GM19455 (cell line): ENCODE results near the gene CD4.

Experiments used
- ATAC-seq: cut with Tn5 transposase; IDR thresholded peaks from one replicate; pipeline ENCODE4 v1.9.1; 2021; ENCODE audit not compliant: unreplicated experiment

Gene CD4

DNA sequence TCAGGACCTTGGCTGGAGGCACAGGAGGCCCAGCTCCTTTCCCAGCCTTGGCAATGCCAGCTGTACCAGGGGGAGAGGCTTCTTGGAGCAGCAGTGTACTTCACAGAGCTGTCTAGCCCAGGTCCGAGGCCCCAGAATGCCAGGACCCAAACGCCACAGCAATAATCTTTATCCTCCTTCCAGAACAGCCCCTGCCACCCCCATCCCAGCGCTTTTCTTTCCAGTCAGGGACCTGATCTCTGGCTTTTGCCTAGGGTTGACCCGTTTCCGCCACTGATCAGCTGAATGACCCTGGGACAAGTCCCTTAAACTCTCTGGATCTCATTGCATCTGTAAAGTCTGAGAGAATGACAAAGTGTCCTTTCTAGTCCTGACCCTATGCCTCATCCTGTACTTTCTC lies 11.9 kb upstream of the CD4 start:
- no peak for ATAC-seq

DNA sequence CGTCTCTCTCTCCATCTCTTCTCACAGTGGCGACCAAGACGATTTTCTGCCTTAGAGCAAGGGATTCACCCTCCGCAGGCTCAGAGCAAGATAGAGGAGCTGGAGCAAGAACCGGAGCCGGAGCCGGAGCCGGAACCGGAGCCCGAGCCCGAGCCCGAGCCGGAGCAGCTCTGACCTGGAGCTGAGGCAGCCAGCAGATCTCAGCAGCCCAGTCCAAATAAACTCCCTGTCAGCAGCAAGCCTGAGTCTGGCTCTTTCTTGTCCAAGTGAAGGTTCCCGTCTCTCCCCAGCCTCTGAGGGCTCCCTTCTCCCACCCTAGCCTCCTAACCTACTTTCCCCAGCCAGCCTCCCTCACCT lies 11.1 kb upstream of the CD4 start:
- ATAC-seq = no peak

DNA sequence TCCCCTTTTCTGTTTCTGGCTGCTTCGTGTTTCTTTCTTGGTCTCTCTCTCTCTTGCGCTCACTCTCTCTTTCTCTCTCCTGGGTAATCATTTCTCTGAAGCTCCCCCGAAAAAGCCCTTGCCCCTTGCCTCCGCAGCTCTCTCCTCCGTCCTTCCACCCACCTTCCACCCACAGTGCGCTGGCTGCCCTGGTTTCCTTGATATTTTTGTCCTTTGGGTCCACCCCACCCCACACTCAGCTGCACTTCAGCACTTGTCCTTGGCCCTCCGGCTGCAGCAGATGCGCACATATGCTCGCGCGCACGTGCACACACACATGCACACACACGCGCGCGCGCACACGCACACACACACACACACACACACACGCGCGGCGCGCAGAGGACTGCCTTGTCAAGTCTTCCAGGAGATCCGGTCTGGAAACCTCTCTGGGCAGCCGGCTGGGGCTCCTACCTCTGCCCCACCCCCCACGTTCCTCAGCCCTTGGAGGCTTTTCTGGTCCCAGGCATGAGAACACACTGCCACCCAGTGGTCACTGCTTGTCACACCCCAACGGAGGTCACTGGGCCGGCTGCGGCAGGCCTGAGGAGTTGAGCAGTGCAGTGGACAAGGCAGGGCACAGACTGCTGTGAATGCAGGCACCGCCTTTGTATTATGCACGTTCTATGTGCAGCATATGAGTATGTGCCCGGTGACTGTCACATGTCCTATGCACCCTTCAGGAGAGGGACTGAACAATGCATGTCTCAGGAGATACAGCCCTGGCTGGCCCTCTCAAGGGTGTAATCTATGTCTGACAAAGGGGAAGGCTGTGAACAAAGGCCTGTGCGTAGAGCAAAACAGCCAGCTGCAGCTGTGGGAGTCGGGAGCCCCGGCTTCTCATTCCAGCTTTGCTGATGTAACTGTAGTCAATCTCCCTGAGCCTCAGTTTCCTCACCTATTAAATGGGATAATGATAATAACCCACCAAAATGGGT lies 10.5 kb upstream of the CD4 start:
- peak; percentile 82 for ATAC-seq

DNA sequence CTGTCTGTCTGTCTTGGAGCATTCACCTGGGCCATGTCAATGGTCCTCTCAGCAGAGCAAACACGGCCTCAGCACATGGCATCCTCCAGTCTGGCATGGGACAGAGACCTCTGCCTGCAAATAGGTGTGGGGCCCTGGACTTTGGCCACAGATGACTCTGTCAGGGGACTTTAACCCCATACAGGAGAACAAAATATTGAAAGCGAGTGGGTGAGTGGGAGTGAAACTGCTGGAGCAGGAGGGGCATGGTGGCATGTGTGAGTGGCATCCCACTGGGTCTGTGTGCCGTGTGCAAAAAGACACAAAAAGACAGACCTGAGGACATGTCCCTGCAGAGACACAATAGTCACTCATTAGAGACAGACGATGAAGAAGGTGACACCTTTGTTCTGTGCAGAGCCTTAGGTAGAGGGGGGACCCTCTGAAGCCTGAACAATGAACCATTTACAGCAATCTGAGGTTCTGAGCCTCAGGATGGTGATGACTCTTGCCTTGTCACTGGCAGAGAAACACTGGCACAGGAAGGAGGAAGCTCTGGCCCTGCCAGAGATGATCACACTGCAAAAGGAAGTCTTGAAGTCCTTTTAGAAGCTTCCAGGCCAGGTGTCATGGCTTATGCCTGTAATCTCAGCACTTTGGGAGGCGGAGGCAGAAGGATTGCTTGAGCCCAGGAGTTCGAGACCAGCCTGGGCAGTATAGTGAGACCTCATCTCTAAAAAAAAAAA lies 9.5 kb upstream of the CD4 start:
- no peak for ATAC-seq

DNA sequence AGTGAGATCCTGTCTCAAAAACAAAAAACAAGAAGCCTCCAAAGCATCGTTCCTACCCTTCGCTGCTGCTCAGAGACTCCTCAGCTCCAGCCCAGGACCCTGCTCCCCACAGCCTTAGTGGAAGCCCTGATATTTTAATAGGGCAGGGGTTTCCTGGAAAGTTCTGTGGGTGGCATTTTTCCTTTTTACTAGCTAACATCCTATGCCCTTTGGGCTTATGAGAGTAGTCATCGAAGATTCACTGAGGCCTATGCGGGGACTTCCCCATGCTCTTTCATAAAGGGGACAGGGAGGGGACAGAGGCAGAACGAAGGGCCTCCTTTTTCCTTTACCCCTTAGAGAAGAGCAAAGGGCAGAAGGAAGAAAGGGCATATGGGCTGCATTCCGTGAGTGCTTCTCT lies 8.8 kb upstream of the CD4 start:
- ATAC-seq = no peak

DNA sequence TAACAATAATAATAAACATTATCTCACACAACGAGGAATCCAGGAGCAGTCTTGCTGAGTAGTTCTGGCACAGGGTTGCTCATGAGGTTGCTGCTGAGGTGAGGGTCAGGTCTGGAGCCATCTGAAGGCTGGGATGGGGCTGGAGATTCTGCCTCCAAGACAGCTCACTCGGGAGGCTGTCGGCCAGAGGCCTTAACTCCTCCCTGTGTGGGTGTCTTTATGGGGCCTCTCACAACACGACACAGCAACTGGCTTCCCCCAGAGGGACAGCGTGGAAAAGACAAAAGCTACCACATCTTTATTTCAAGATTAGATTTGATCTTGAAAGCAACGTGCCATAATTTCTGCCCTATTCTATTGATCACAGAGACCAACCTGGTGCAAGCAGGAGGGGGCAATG lies 7.2 kb upstream of the CD4 start:
- ATAC-seq = no peak

DNA sequence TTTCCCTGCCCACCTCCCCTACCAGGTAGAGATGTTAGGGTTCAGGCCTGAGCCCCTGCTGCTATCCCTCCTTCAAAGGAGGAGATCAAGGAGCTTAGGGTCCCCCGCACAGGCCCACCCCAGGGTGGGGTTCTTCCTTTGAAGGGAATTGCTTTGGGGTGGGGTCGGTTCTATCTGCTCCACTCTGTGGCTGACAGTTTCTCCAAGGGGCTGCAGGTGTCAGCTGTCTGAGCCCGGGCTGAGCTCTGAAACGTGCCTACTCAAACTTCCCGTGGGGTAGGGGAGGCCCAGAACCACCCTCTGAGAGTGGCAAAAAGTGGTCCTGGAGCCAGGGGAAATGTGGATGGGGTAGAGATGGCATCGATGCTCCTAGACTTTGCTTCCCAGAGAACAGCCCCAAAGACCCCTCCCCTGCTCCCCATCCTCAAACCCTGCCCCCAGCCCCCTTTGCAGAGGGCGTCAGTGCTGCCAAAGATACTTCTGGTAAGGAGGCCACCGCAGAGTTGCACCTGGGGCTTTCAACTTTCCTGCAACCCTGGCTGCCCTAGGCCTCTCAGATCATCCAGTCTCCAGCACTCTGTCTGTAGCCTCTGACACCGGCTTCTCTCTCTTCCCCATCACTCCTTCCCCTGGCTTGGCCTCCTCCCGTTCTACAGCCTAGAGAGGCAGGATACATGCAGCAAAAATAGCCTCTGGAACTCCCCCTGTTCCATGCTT lies 6.3 kb upstream of the CD4 start:
- no peak for ATAC-seq

DNA sequence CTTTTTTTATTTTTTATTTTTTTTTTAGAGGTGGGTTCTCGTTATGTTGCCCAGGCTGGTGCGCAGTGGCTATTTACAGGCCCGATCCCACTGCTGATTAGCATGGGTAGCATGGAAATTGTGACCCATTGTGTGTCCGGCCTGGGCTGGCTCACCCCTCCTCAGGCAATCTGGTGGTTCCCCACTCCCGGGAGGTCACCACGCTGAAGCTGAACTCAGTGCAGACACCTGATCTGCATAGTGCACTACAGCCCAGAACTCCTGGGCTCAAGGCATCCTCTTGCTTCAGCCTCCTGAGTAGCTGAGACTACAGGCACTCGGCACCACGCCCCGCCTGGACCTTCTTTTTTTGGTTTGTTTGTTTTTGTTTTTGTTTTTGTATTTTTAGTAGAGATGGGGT lies 5.5 kb upstream of the CD4 start:
- ATAC-seq = no peak

DNA sequence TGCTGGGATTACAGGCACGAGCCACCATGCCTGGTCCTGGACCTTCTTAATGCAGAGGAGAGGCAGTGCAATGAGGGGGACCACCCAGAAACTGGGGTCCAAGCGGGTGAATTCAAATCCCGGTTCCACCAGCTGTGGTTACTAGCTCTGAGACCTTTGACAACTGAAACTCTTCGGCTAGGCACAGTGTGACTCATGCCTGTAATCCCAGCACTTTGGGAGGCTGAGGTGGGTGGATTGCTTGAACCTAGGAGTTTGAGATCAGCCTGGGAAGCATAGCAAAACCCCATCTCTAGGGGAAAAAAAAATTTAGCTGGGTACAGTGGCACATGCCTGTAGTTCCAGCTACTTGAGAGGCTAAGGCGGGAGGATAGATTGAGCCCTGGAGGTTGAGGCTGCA lies 5.0 kb upstream of the CD4 start:
- no peak for ATAC-seq

DNA sequence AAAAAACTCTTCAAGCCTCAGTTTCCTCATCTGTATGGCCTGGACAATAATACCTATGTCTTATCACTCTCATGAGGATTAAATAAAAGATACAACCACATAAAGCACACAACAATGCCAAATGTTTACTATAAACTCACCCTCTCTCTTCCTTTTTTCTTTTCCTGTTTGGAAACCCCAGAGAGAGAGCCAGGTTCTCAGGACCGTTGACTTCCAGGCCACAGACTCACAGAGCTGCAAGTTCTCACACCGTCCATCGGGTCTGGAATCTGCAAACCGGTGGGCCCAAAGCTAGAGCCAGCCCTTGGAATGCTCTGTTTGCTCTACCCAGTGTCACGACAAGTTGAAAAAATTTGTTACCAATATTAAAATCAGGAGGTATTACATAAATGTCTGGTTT lies 4.6 kb upstream of the CD4 start:
- no peak for ATAC-seq

DNA sequence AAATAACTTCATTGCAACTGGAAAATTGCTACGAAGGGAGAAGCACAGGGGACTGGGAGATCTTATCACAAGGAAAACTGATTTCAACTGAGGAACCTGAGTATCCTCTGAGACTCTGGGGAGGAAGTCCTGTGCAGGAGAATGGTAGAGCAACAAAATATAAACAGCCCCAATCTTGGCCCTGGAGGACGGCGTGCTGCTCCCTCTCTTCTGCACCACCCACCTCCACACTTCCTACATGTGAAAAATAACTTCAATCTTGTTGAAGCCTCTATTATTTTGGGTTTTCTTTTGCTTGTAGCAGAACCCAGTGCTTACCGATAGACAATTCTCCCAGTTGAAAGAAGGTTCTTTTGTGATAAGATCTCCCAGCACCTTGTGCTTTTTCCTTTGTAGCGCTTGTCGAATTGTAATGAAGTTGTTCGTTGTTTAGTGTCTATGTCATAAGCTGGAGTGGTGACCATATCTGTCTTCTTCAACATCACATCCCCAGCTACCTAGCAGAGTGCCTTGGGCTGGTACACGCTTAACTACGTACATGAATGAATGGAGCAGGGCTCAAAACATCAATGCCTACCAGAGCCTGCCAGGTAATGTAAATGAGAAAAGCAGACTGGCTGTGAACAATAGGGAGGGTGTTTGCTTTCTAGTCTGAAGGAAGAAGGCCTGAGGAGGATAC lies 2.8 kb upstream of the CD4 start:
- ATAC-seq = no peak

DNA sequence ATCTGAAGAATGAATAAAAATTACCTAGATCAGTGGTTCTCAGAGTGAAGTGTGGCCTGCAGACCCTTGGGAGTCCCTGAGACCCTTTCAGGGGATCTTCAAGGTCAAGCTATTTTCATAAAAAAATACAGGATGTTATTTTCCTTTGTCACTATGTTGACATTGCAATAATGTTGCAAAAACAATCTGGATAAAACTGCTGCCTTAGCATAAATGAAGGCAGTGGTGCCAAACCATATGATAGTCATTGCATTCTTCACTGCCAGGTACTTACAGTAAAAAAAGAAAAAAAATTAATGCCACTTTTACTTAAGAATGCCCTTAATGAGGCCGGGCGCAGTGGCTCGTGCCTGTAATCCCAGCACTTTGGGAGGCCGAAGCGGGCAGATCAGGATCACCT lies 2.0 kb upstream of the CD4 start:
- ATAC-seq = no peak

DNA sequence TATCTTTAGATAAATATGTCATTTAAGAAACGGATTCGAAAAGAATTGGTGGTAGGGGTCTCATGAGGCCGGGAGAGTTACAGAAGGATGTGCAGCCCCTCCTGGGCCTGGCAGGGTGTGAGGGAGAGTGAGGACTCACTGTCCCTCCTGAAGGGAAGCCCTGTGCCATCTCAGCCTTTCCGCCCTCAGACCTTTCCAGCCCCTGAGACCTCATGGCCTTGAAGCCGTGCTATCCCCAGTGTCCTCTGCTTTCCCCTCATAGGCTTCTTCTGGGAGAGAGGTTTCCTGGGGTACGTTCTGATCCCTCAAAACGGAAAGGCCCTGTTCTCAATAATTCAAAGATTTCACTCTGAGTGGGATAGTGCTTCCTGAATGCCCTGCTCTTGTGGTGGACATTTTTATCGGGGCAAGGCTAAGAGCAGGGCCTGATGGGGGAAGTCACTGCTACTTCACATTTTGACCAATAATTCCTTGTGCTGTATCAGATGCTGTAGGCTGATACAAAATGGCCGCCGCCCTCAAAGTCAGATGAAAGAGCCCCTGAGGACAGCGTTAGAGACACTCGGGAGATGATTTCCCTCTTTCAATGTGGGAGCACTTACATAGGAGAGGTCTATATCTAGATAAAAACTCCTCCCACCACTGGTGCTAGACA lies 1.3 kb downstream of the CD4 start:
- no peak for ATAC-seq

DNA sequence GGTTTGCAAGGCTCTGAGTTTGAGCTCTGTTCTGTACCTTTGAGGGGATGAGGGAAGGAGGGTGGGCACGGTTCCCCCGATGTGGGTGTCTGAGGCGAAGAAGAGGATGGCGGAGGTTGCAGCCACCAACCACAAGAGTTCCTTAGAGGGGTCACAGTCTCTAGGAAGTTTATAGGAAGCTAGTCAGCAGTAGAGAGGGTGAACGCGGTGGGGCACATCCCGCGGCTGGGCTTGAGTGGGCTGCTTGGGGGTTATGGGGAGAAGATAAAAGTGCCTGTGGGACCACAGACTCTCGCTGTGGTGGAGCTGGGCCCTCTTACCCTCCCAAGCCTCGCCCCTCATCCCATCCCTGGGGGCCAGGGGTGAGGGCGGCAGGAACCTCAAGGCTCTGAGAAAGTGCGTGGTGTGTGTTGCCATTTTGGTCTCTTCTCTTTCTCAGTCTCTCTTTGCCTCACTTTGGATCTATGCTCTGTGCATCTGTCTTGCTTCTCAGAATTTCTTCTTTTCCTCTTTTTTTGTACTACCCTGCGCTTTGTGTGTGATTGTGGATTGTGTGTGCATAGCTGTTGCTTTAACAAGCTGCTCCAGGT lies 2.7 kb downstream of the CD4 start:
- no peak for ATAC-seq

DNA sequence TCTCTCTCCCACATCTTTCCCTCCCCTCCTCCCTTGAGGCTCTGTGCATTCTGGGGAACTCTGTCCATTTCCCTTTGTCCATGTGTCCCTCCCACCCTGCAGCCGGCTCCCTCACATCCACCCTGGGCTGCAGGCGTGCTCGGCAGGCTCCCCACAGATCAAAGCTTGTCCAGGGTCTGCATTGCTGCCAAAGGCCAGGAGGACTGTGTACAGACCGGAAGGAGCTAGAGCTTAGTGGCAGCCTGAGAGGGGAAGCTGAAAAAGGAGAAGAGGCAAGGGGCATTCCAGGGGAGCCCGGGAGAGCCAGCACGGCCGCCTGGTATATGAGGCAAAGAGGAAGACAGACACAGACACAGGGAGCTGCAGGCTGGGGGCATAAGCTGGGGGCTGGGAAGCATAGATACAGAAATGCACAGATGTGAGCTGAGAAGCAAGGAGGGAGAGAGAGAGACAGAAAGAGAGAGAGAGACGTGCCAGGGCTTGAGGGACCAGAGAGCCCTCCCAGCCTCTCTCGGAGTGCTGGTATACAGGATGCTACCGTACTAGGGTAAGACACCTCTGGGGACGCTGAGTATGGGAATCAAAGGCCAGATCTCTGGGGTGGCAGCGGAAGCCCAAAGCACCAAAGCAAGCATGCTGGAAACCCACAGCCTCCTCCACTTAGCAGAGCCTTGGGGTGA lies 3.3 kb downstream of the CD4 start:
- no peak for ATAC-seq

DNA sequence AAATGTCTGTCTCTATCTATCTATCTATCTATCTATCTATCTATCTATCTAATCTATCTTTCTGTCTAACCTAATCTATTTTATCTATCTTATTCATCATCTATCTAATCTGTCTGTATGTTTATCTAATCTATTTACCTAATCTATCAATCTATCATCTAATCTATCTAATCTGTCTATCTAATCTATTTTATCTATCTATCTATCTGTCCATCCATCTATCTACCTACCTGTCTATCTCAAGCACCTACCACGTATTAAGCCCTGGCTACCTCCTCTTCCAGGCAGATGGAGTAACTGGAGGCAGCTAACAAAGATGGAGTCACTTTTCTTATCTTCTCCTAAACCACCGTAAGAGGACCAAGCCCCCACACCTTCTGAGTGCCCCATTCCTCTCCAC lies 5.8 kb downstream of the CD4 start:
- ATAC-seq = no peak

DNA sequence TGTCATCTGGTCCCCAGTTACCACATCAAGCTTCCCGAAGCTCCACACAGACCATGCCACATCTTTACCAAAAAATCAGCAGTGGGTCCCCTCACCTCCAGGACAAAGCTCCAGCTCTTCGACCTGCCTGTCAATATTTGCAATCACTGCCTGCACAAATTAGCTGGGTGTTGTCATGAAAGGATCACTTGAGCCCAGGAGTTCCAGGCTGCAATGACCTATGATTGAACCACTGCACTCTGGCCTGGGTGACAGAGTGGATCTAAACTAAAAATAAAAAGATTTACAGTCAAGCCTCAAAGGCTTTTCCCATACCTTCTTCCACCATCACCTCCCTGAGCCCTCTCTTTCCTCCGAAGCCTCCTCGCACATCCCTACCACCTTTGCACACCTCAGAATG lies 7.2 kb downstream of the CD4 start:
- no peak for ATAC-seq

DNA sequence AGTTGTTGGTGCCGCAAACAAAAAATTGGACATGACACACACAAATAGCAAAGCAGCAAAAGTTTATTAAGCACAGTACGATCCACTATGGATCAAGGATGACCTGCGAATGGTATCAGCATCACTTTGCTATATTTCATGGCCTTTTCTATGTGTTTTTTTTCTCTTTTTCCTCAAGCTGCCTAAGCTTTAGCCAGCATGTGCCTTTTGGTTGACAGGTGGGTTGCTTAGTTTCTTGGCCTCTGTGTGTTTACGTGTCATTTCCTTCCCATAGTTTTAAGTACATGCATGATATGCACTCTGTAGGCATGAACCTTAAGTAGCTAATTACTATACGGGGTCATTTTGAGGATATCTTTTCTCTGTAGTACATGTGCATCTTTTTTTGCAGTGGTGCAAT lies 9.8 kb downstream of the CD4 start:
- ATAC-seq = no peak

DNA sequence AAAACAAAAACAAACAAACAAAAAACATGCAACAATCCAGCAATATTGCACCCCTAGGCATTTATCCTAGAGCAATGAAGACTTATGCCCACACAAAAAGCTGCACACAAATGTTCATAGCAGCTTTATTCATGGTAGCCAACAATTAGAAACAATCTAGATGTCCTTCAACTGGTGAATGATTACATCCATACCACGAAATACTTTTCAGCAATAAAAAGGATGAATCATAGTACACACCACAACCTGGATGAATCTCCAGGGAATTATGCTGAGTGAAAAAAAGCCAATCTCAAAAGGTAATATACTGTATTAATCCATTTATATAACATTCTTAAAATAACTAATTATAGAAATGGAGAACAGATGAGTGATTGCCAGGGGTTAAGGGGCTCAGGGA lies 17.8 kb downstream of the CD4 start:
- no peak for ATAC-seq

DNA sequence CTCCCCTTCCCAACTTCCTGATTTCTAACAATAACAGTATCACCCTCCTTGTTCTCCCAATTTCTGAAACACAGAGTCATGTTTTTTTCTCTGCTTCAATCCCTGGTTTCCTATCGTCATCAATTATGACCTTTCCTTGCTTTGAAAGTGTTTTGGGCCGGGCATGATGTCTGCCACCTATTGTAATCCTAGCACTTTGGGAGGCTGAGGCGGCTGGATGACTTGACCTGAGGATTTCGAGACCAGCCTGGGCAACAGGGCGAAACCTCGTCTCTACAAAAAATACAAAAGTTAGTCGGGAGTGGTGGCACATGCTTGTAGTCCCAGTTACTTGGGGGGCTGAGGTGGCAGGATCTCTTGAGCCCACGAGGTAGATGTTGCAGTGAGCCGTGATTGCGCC lies 19.7 kb downstream of the CD4 start:
- no peak for ATAC-seq
